HCT116 (cell line): ENCODE measurements around the gene GANAB. TPM values are rescaled to one million over a fixed set of nuclear protein-coding genes. Genes with fewer than 3 reads are reported as not detected.

Experiments used
- ATAC-seq: fragments of 200-7000 bp; cut with Tn5 transposase; 2 replicates; pipeline ENCODE4 v1.9.1; 2020; ENCODE audit warnings: mild to moderate bottlenecking, moderate library complexity
- BruUV-seq: library from RNA; stranded (reverse); fragments of 400-500 nt; replicated peaks from 2 replicates; lab custom pipeline; 2021; lab: Mats Ljungman, UMichigan
- CTCF ChIA-PET: fragments of 300-600 bp; sonication (Branson Sonifier 250); formaldehyde crosslinking; loops from one replicate; lab custom pipeline; 2021; ENCODE audit warnings: antibody characterized with exemption; lab: Charles Lee
- POLR2A ChIA-PET: fragments of 300-600, 350-600 bp; sonication (Branson Sonifier 250); formaldehyde crosslinking; loops from one replicate; lab custom pipeline; 2021; ENCODE audit warnings: antibody characterized with exemption; lab: Charles Lee
- RAD21 ChIA-PET, 2 experiments: fragments of 300-600 bp; sonication (Branson Sonifier 250); formaldehyde crosslinking; loops; one replicate each; lab custom pipeline; 2023; ENCODE audit warnings: low total read pairs in 2 of 2; ENCODE audit not compliant: uncharacterized antibody in 2 of 2, unreplicated experiment in 2 of 2, low non-redundant PET in 1 of 2; lab: Charles Lee
- DNase-seq: peaks from one replicate; pipeline ENCODE4 v3.0.0-alpha.2; 2010; ENCODE audit warnings: low read depth, low spot score
- H2AFZ ChIP-seq: fragments of 200-600 bp; shearing (Covaris generic), sonication (generic); 2 replicates; pipeline ENCODE4 v1.6.1; 2017; ENCODE audit warnings: low read depth, mixed run types, mixed read lengths, antibody characterized with exemption, low read length; ENCODE audit not compliant: poor library complexity, severe bottlenecking
- H3K27ac ChIP-seq: 2 replicates; pipeline ENCODE4 v1.5.1; 2012; ENCODE audit warnings: low read depth, low read length
- H3K27me3 ChIP-seq: fragments of 200-600 bp; sonication (generic); 2 replicates; pipeline ENCODE4 v1.6.1; 2016; ENCODE audit warnings: mixed run types, low read length, mixed read lengths; ENCODE audit not compliant: insufficient read depth
- H3K36me3 ChIP-seq, 2 experiments: fragments of 200-500 bp in 1 of 2; fragments of 200-600 bp in 1 of 2; sonication (Bioruptor generic) in 1 of 2; sonication (generic) in 1 of 2; 2 replicates each; pipeline versions ENCODE4 v1.5.1 to v1.6.1; 2014 to 2016; ENCODE audit warnings: low read length in 2 of 2, inconsistent platforms in 1 of 2, mixed read lengths in 1 of 2, mixed run types in 1 of 2; ENCODE audit not compliant: insufficient read depth in 2 of 2, control insufficient read depth in 1 of 2
- H3K4me1 ChIP-seq, 2 experiments: fragments of 200-600 bp in 1 of 2; sonication (generic) in 1 of 2; 2 replicates each; pipeline versions ENCODE4 v1.5.1 to v1.6.1; 2012 to 2017; ENCODE audit warnings: low read length in 2 of 2, inconsistent platforms in 1 of 2, mild to moderate bottlenecking in 1 of 2, mixed read lengths in 1 of 2, mixed run types in 1 of 2, moderate library complexity in 1 of 2; ENCODE audit not compliant: insufficient read depth in 2 of 2, control insufficient read depth in 1 of 2
- H3K4me2 ChIP-seq: fragments of 200-600 bp; sonication (generic); 2 replicates; pipeline ENCODE4 v1.6.1; 2017; ENCODE audit warnings: mixed run types, low read length, mixed read lengths
- H3K4me3 ChIP-seq, 2 experiments: fragments of 200-600 bp in 1 of 2; sonication (generic) in 1 of 2; replicated peaks in 1 of 2; 2 replicates each; pipeline ENCODE4 v1.5.1; 2011 to 2016; ENCODE audit warnings: low read length in 2 of 2, control low read depth in 1 of 2, low read depth in 1 of 2, mild to moderate bottlenecking in 1 of 2, mixed read lengths in 1 of 2, mixed run types in 1 of 2
- H3K79me2 ChIP-seq: fragments of 200-600 bp; sonication (generic); 2 replicates; pipeline ENCODE4 v1.6.1; 2017; ENCODE audit warnings: mild to moderate bottlenecking, mixed run types, low read length, moderate library complexity, mixed read lengths; ENCODE audit not compliant: insufficient read depth
- H3K9ac ChIP-seq: fragments of 200-600 bp; sonication (generic); 2 replicates; pipeline ENCODE4 v1.6.1; 2016; ENCODE audit warnings: low read length, mixed read lengths
- H3K9me2 ChIP-seq: fragments of 200-600 bp; sonication (generic), shearing (Covaris generic); 2 replicates; pipeline ENCODE4 v1.6.1; 2017; ENCODE audit warnings: mixed run types, mild to moderate bottlenecking, moderate library complexity; ENCODE audit not compliant: insufficient read depth
- H3K9me3 ChIP-seq, 2 experiments: fragments of 200-500 bp in 1 of 2; fragments of 200-600 bp in 1 of 2; sonication (Bioruptor generic) in 1 of 2; sonication (generic) in 1 of 2; 2 replicates each; pipeline ENCODE4 v1.6.1; 2014 to 2017; ENCODE audit warnings: low read length in 2 of 2, mixed read lengths in 2 of 2, inconsistent platforms in 1 of 2, low read depth in 1 of 2, mild to moderate bottlenecking in 1 of 2, mixed run types in 1 of 2, moderate library complexity in 1 of 2; ENCODE audit not compliant: control insufficient read depth in 1 of 2, insufficient read depth in 1 of 2
- H4K20me1 ChIP-seq: fragments of 200-600 bp; sonication (generic), shearing (Covaris generic); 2 replicates; pipeline ENCODE4 v1.6.1; 2017; ENCODE audit warnings: mixed run types, mild to moderate bottlenecking, moderate library complexity; ENCODE audit not compliant: insufficient read depth
- ATF3 ChIP-seq: IDR thresholded peaks from 2 replicates; pipeline ENCODE4 v1.6.1; 2012
- CBX3 ChIP-seq: IDR thresholded peaks from 2 replicates; pipeline ENCODE4 v1.6.1; 2012; ENCODE audit warnings: low read depth
- EGR1 ChIP-seq: IDR thresholded peaks from 2 replicates; pipeline ENCODE4 v1.6.1; 2012; ENCODE audit warnings: low read depth
- ELF1 ChIP-seq: IDR thresholded peaks from 2 replicates; pipeline ENCODE4 v1.6.1; 2012; ENCODE audit warnings: low read depth, borderline replicate concordance
- EZH2 ChIP-seq: fragments of 200-600 bp; sonication (generic); IDR thresholded peaks from 2 replicates; pipeline ENCODE4 v1.6.1; 2017; ENCODE audit warnings: antibody characterized with exemption, mixed run types
- FOSL1 ChIP-seq: IDR thresholded peaks from 2 replicates; pipeline ENCODE4 v1.6.1; 2012; ENCODE audit warnings: low read depth
- RAD21 ChIP-seq: IDR thresholded peaks from 2 replicates; pipeline ENCODE4 v1.6.1; 2012; ENCODE audit warnings: low read depth, mild to moderate bottlenecking
- SRF ChIP-seq: IDR thresholded peaks from 2 replicates; pipeline ENCODE4 v1.6.1; 2012; ENCODE audit warnings: low read depth
- YY1 ChIP-seq: IDR thresholded peaks from 2 replicates; pipeline ENCODE4 v1.6.1; 2011; ENCODE audit warnings: low read length, low read depth, moderate library complexity, mild to moderate bottlenecking; ENCODE audit not compliant: insufficient replicate concordance; ENCODE audit errors: extremely low read depth
- ZNF274 ChIP-seq: fragments of 200-500 bp; sonication (Bioruptor generic); IDR thresholded peaks from 2 replicates; pipeline ENCODE4 v1.6.1; 2014; ENCODE audit warnings: mild to moderate bottlenecking, low read depth, low read length, inconsistent platforms
- intact Hi-C: fragments of 100-400 bp; cut with micrococcal nuclease; formaldehyde crosslinking; loops from 2 replicates; pipeline ENCODE4 v1.10.0; 2022
- total RNA-seq: library from RNA; stranded (reverse); gene quantifications from one replicate; pipeline ENCODE4 v1.2.1, GENCODE V29; 2021; ENCODE audit not compliant: unreplicated experiment

Gene GANAB
- total RNA-seq, 1 experiment from 2014 or later, result 410 TPM

GRCh38 chr11:62627713-62628112 lies 18.7 kb downstream of the GANAB start:
- Histone ChIP-seq H3K9me2 (no peaks in the 10 kb centered on the region), H4K20me1 (no peaks in the 10 kb centered on the region), H3K36me3 (peaks cover 51 to 63% of the 10 kb centered on the region in 2 experiments), H3K4me1 (peaks cover under 1 to 3% of the 10 kb centered on the region in 2 experiments), H2AFZ (no peak overlapping the region), H3K79me2 (no peaks in the 10 kb centered on the region), H3K4me2 (no peak overlapping the region), H3K27me3 (no peaks in the 10 kb centered on the region), H3K9ac (no peak overlapping the region), H3K27ac (no peak overlapping the region), H3K9me3 (no peaks in the 10 kb centered on the region), H3K4me3 (no peak overlapping the region)
- intact Hi-C loops, result no loop called here
- DNase-seq (no peak), ATAC-seq (peak; percentile 44; the same call in 1 of the 2 replicates)
- CTCF ChIA-PET, result no interaction called here
- POLR2A ChIA-PET, result no interaction called here
- RAD21 ChIA-PET, result no interaction called here
- BruUV-seq, result no TSS peak
- TF ChIP-seq EGR1 (no peak), RAD21 (peak; percentile 28; the same call in 1 of the 2 replicates)

- intact Hi-C loops, result no loop called here
- peak overlapping the region; percentile 75 for H3K27ac ChIP-seq
- no peak for DNase-seq
- H3K79me2 ChIP-seq, result peaks cover 15% of the 10 kb centered on the region
- H3K9me3 ChIP-seq, result no peaks in the 10 kb centered on the region
- no peaks in the 10 kb centered on the region for H4K20me1 ChIP-seq
- H3K4me2 ChIP-seq, result peak overlapping the region; percentile 87
- ChIA-PET CTCF (interaction anchor here (1.5 to 3.0 kb wide), 4 partner anchors 11 to 228 kb away, joined by 5 to 16 read pairs (median 12); partner anchors contain the start of genes EML3, ROM1 and TUT1), RAD21 (no interaction called here)
- no peaks in the 10 kb centered on the region for H3K27me3 ChIP-seq
- ATAC-seq, result 0 out of 2 replicates have a peak, but pooled peaks have one; percentile 0
- no peaks in the 10 kb centered on the region for H3K9me2 ChIP-seq
- BruUV-seq, result TSS peak; percentile 100
- no peak overlapping the region for H2AFZ ChIP-seq
- H3K4me1 ChIP-seq, result peaks cover 12 to 20% of the 10 kb centered on the region in 2 experiments
- peak overlapping the region; percentile 46 for H3K9ac ChIP-seq
- H3K36me3 ChIP-seq, result peaks cover 16 to 22% of the 10 kb centered on the region in 2 experiments
- TF ChIP-seq YY1 (no peak), FOSL1 (no peak), EZH2 (no peak), CBX3 (no peak), EGR1 (no peak), ATF3 (no peak), ELF1 (no peak), ZNF274 (no peak), SRF (no peak)
- TF ChIP-seq, all 23 proteins: peak for 0
- no peak overlapping the region for H3K4me3 ChIP-seq
- POLR2A ChIA-PET, result interaction anchor here (0.8 to 3.0 kb wide), 12 partner anchors 9 to 219 kb away, joined by 3 to 19 read pairs (median 4); partner anchors contain the start of genes C11orf98, CSKMT, EML3 and GANAB
Measured at GRCh38 chr11:62622476-62623089, 23.8 kb downstream of the GANAB start.
